Activated CD4-positive, CD25-positive, alpha-beta regulatory T cell (primary cell): Measurements from ENCODE around the gene RRAD.
"Not testable (repeated sequence)": the region's sequence is repeated elsewhere in the genome, so short reads cannot be mapped to it uniquely, and the experiment has no call there.

Experiments
- DNase-seq, 4 experiments: peaks; one replicate each; lab custom pipeline; 2025; lab: John Stamatoyannopoulos, UW

Gene RRAD

GRCh38 chr16:66900721-66901441 lies 24.5 kb downstream of the RRAD start:
- no peak for DNase-seq

- no peak for DNase-seq
Measured at GRCh38 chr16:66899945-66900710, 25.2 kb downstream of the RRAD start.

DNA sequence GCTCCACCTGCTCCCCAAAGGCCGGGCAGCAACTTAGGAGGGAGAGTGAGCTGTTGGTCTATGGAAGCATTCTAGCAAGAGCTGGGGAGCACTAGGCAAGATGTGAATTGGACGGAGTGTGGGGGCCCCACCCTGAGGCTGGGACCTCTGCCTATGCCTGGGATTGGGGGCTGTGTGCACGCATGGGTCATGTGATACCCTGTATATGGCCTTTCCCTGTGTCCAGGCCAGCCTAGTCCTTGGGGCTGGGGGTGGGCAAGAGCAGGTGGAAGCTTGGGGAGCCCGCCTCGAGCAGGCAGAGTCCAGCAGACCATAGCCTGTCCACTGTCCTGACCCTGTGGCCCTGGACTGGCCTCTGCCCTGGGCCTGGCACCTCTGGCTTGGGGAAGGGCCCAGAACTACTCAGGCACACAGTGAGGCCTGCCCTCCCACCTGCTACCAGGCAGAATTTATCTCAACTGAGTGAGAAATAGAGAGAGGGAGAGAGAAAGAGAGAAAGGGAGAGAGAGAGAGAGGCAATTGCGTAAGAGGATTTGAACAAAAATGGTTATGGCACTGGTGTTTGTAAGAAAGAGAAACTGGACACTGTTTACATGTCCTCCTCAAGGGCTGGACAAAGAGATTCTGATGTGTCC lies 25.9 kb downstream of the RRAD start:
- no peak for DNase-seq

- DNase-seq, result no peak
Measured at GRCh38 chr16:66898933-66899309, 26.4 kb downstream of the RRAD start.

GRCh38 chr16:66898207-66898606 lies 27.1 kb downstream of the RRAD start:
- no peak for DNase-seq

- DNase-seq, result not testable (repeated sequence)
Measured at GRCh38 chr16:66896682-66897081, 28.7 kb downstream of the RRAD start.

GRCh38 chr16:66895999-66896398 lies 29.3 kb downstream of the RRAD start:
- DNase-seq, result no peak

DNA sequence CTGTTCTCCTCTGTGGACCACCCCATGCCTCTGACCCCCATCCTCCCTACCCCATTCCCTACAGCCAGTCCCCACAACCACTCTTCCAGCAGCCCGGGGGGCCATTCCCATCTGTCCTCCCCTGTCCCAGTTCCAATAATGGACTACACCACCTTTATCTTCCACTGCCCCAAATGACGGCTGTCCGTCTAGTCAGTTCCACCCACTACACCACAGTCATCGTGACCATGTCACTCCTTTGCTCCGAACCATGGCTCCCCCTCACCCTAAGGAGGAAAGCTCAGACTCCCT lies 29.7 kb downstream of the RRAD start:
- DNase-seq, result no peak

- peak in 1 of 4 experiments; percentile 20 for DNase-seq
Measured at GRCh38 chr16:66894948-66895688, 30.2 kb downstream of the RRAD start.

GRCh38 chr16:66894055-66894454 lies 31.3 kb downstream of the RRAD start:
- DNase-seq, result no peak

DNA sequence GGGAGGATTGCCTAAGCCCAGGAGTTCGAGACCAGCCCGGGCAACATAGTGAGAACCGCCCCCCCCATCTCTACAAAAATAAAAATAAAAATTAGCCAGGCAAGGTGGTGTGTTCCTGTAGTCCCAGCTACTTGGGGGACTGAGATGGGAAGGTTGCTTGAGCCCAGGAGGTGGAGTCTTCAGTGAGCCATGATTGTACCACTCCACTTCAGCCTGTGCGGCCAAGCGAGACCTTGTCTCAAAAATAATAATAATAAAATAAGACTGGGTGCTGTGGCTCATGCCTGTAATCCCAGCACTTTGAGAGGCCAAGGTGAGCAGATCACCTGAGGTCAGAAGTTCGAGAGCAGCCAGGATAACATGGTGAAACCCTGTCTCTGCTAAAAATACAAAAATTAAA lies 33.5 kb downstream of the RRAD start:
- no peak for DNase-seq

GRCh38 chr16:66891360-66891759 lies 34.0 kb downstream of the RRAD start:
- DNase-seq, result no peak

DNA sequence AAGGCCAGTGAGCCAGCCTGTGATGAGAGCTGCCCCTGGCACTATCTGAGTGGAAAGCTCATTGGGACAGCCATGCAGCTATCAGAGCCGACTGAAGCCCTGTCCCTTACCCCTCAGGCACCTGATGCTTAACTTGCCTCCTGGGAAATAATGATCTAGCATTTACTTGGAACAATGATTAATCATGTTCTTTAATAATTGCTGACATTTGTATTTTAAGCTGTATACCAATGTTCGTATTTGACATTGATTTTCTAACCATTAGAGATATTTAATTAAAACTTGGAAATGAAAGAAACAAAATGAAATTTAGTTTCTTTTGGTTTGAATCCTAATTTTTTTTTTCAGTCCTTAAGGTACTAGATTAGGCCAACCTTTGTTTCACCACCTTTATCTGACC lies 34.5 kb downstream of the RRAD start:
- DNase-seq, result no peak

DNA sequence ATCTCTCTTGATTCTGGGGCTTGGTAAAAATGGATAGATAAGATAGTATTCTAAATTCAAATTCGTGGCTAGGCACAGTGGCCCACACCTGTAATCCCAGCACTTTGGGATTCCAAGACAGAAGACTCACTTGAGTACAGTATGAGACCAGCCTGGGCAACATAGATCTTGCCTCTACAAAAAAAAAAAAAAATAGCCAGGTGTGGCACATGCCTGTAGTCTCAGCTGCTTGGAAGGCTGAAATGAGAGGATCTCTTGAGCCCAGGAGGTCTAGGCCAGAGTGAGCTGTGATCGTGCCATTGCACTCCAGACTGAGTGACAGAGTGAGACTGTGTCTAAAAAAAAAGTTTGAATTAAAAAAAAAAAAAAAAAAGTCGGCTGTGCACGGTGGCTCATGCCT lies 35.7 kb downstream of the RRAD start:
- DNase-seq, result no peak

- no peak for DNase-seq
Measured at GRCh38 chr16:66888647-66889615, 36.4 kb downstream of the RRAD start.

DNA sequence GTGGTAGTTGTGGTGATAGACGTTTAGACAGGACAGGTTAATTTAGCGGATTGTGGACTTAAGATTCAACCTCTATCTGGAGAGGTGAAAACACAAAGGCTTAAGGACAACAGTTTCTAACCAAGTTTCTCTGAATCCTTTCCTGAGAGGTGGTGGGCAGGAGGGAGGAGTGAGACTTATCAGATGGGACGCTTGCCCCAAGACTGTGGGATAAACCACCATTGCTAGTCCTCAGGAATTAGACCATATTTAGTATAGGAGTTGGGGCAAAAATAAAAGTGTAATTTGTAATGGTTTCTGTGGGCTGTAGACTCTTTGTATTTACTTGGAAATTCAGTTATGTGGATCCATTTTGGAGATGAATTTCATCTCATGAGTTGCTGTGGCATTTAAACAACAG lies 38.4 kb downstream of the RRAD start:
- DNase-seq, result no peak

- no peak for DNase-seq
Measured at GRCh38 chr16:66886321-66886720, 39.0 kb downstream of the RRAD start.

DNA sequence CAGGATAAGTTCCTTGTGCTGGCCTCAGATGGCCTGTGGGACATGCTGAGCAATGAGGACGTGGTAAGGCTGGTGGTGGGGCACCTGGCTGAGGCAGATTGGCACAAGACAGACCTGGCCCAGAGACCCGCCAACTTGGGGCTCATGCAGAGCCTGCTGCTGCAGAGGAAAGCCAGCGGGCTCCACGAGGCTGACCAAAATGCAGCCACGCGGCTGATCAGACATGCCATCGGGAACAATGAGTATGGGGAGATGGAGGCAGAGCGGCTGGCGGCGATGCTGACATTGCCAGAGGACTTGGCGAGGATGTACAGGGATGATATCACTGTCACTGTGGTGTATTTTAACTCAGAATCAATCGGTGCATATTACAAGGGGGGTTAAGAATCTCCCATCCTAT lies 39.8 kb downstream of the RRAD start:
- no peak for DNase-seq

DNA sequence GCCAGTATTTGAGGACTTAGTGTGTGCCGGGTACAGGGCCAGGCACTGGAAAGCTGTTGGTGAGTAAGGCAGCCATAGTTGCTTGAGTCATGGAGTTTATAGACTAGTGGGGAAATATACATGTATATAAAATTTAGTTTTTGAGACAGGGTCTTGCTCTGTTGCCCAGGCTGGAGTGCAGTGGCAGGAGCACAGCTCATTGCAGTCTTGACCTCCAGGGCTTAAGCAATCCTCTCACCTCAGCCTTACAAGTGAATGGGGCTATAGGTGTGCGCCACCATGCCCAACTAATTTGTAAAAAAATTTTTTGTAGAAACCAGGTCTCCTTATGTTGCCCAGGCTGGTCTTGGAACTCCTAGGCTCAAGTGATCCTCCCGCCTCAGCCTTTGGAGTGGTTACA lies 42.6 kb downstream of the RRAD start:
- no peak for DNase-seq

GRCh38 chr16:66881964-66882508 lies 43.3 kb downstream of the RRAD start:
- no peak for DNase-seq

DNA sequence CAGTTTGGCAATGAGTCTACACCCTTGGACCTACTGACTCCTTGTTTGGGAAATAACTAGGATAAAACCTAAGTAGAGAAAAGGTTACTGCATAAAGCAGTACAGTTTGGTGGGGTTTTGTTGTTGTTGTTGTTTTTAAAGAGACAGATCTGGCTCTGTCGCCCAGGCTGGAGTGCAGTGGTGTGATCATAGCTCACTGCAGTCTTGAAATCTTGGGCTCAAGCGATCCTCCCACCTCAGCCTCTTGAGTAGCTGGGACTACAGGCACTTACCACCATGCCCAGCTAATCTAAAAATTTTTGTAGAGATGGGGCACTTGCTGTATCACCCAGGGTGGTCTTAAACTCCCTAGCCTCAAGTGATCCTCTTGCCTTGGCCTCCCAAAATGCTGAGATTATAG lies 43.8 kb downstream of the RRAD start:
- no peak for DNase-seq
